MM.1S (cell line): ENCODE results near the gene LOXHD1.

Source experiments
- DNase-seq: peaks from one replicate; pipeline ENCODE4 v3.0.0-alpha.2; 2015
- H2AFZ ChIP-seq: fragments of 300-600 bp; sonication (generic); 2 replicates; pipeline ENCODE4 v1.6.0; 2016; ENCODE audit warnings: antibody characterized with exemption, low read length
- H3F3A ChIP-seq: fragments of 300-600 bp; sonication (generic); 2 replicates; pipeline ENCODE4 v1.6.1; 2016; ENCODE audit warnings: mild to moderate bottlenecking, antibody characterized with exemption, low read length, moderate library complexity, mixed read lengths; ENCODE audit not compliant: insufficient read depth
- H3K27ac ChIP-seq: fragments of 300-600 bp; sonication (generic); 2 replicates; pipeline ENCODE4 v1.5.1; 2016; ENCODE audit warnings: mild to moderate bottlenecking, low read length
- H3K27me3 ChIP-seq: fragments of 300-600 bp; sonication (generic); replicated peaks from 2 replicates; pipeline ENCODE4 v1.6.0; 2016; ENCODE audit warnings: low read length; ENCODE audit not compliant: insufficient read depth
- H3K36me3 ChIP-seq: fragments of 300-600 bp; sonication (generic); replicated peaks from 2 replicates; pipeline ENCODE4 v1.6.1; 2016; ENCODE audit warnings: mild to moderate bottlenecking, low read length, mixed read lengths; ENCODE audit not compliant: insufficient read depth
- H3K4me1 ChIP-seq: fragments of 300-600 bp; sonication (generic); 2 replicates; pipeline ENCODE4 v1.6.1; 2016; ENCODE audit warnings: low read length, mixed read lengths
- H3K4me2 ChIP-seq: fragments of 300-600 bp; sonication (generic); 2 replicates; pipeline ENCODE4 v1.6.0; 2016; ENCODE audit warnings: low read depth, low read length
- H3K4me3 ChIP-seq: fragments of 300-600 bp; sonication (generic); 2 replicates; pipeline ENCODE4 v1.5.1; 2016; ENCODE audit warnings: low read length, mixed read lengths
- H3K79me2 ChIP-seq: fragments of 300-600 bp; sonication (generic); 2 replicates; pipeline ENCODE4 v1.6.1; 2016; ENCODE audit warnings: mixed run types, low read length, mixed read lengths
- H3K9ac ChIP-seq: fragments of 300-600 bp; sonication (generic); 2 replicates; pipeline ENCODE4 v1.6.1; 2016; ENCODE audit warnings: low read length, mixed read lengths
- H3K9me2 ChIP-seq: fragments of 300-600 bp; sonication (generic); replicated peaks from 2 replicates; pipeline ENCODE4 v1.6.1; 2016; ENCODE audit warnings: mild to moderate bottlenecking, low read length, mixed read lengths; ENCODE audit not compliant: insufficient read depth
- H3K9me3 ChIP-seq: fragments of 300-600 bp; sonication (generic); replicated peaks from 2 replicates; pipeline ENCODE4 v1.6.1; 2016; ENCODE audit warnings: mild to moderate bottlenecking, low read length, mixed read lengths; ENCODE audit not compliant: insufficient read depth
- H4K20me1 ChIP-seq: fragments of 300-600 bp; sonication (generic); 2 replicates; pipeline ENCODE4 v1.6.1; 2016; ENCODE audit warnings: mild to moderate bottlenecking, low read length, moderate library complexity, mixed read lengths; ENCODE audit not compliant: insufficient read depth
- CTCF ChIP-seq: fragments of 300-600 bp; sonication (generic); IDR thresholded peaks from 2 replicates; pipeline ENCODE4 v1.5.1; 2016; ENCODE audit warnings: antibody characterized with exemption, low read length, mixed read lengths
- EZH2 ChIP-seq: fragments of 300-600 bp; sonication (generic); optimal IDR thresholded peaks from 2 replicates; pipeline ENCODE3; 2017; ENCODE audit warnings: low read depth, mild to moderate bottlenecking, antibody characterized with exemption, low read length, mixed read lengths
- EZH2phosphoT487 ChIP-seq: fragments of 300-600 bp; sonication (generic); IDR thresholded peaks from 2 replicates; pipeline ENCODE4 v1.6.1; 2018; ENCODE audit warnings: antibody characterized with exemption, low read length

Gene LOXHD1

GRCh38 chr18:46550609-46551008 lies 106.4 kb downstream of the LOXHD1 start:
- Histone ChIP-seq H3K9me2 (no peaks in the 10 kb centered on the region), H3K27ac (no peak overlapping the region), H3F3A (no peaks in the 10 kb centered on the region), H2AFZ (no peak overlapping the region), H4K20me1 (no peaks in the 10 kb centered on the region), H3K9ac (no peak overlapping the region), H3K4me2 (no peak overlapping the region), H3K79me2 (no peaks in the 10 kb centered on the region), H3K4me1 (0 out of 2 replicates have a peak, but pooled peaks cover 2% of the 10 kb centered on the region), H3K36me3 (no peaks in the 10 kb centered on the region), H3K9me3 (no peaks in the 10 kb centered on the region), H3K4me3 (no peak overlapping the region), H3K27me3 (no peaks in the 10 kb centered on the region)
- TF ChIP-seq EZH2phosphoT487: no peak
- no peak for TF ChIP-seq CTCF
- TF ChIP-seq EZH2: no peak
- no peak for DNase-seq

GRCh38 chr18:46547520-46547919 lies 109.5 kb downstream of the LOXHD1 start:
- no peaks in the 10 kb centered on the region for H3F3A ChIP-seq
- H3K27ac ChIP-seq: no peak overlapping the region
- H3K9me2 ChIP-seq: no peaks in the 10 kb centered on the region
- H3K4me2 ChIP-seq: no peak overlapping the region
- no peaks in the 10 kb centered on the region for H4K20me1 ChIP-seq
- no peaks in the 10 kb centered on the region for H3K79me2 ChIP-seq
- H3K36me3 ChIP-seq: no peaks in the 10 kb centered on the region
- TF ChIP-seq EZH2phosphoT487 (no peak), CTCF (no peak), EZH2 (no peak)
- no peaks in the 10 kb centered on the region for H3K9me3 ChIP-seq
- H2AFZ ChIP-seq: no peak overlapping the region
- H3K4me1 ChIP-seq: no peaks in the 10 kb centered on the region
- no peak for DNase-seq
- H3K27me3 ChIP-seq: no peaks in the 10 kb centered on the region
- H3K4me3 ChIP-seq: no peak overlapping the region
- no peak overlapping the region for H3K9ac ChIP-seq

GRCh38 chr18:46546111-46546640 lies 110.8 kb downstream of the LOXHD1 start:
- Histone ChIP-seq H3K36me3 (no peaks in the 10 kb centered on the region), H3K27me3 (no peaks in the 10 kb centered on the region), H3K4me3 (no peak overlapping the region), H3K27ac (no peak overlapping the region), H3K4me1 (no peaks in the 10 kb centered on the region), H3F3A (no peaks in the 10 kb centered on the region), H3K9me3 (no peaks in the 10 kb centered on the region), H3K79me2 (no peaks in the 10 kb centered on the region), H2AFZ (no peak overlapping the region), H4K20me1 (no peaks in the 10 kb centered on the region), H3K9ac (no peak overlapping the region), H3K9me2 (no peaks in the 10 kb centered on the region), H3K4me2 (no peak overlapping the region)
- TF ChIP-seq EZH2 (no peak), EZH2phosphoT487 (no peak), CTCF (no peak)
- no peak for DNase-seq
